PC-9 (cell line): Measurements from ENCODE around the gene VRK1. TPM values are rescaled to one million over a fixed set of nuclear protein-coding genes. Genes with fewer than 3 reads are reported as not detected.

ENCODE experiments used
- BruUV-seq: library from RNA; stranded (reverse); fragments of 400-500 nt; replicated peaks from 2 replicates; lab custom pipeline; 2021; lab: Mats Ljungman, UMichigan
- CTCF ChIA-PET: fragments of 300-600 bp; sonication (Branson Sonifier 250); formaldehyde crosslinking; loops from one replicate; lab custom pipeline; 2022; ENCODE audit warnings: antibody characterized with exemption; lab: Charles Lee
- POLR2A ChIA-PET: fragments of 300-600 bp; sonication (Branson Sonifier 250); formaldehyde crosslinking; loops from one replicate; lab custom pipeline; 2022; ENCODE audit warnings: antibody characterized with exemption; ENCODE audit not compliant: unreplicated experiment; lab: Charles Lee
- DNase-seq, 2 experiments: peaks; one replicate each; pipeline versions ENCODE4 v3.0.0 to v3.0.0-alpha.2; 2015 to 2022; ENCODE audit warnings: mixed read lengths in 1 of 2
- H2AFZ ChIP-seq: fragments of 200-600 bp; sonication (generic); 2 replicates; pipeline ENCODE4 v1.8.1; 2017; ENCODE audit warnings: antibody characterized with exemption
- H3F3A ChIP-seq: fragments of 200-600 bp; sonication (generic); 2 replicates; pipeline ENCODE4 v1.8.1; 2017; ENCODE audit warnings: antibody characterized with exemption, mild to moderate bottlenecking, low read depth; ENCODE audit not compliant: insufficient read depth
- H3K27ac ChIP-seq: fragments of 200-600 bp; sonication (generic); 2 replicates; pipeline ENCODE4 v1.6.1; 2016; ENCODE audit warnings: mixed run types
- H3K27me3 ChIP-seq: fragments of 200-600 bp; sonication (generic); 2 replicates; pipeline ENCODE4 v1.6.1; 2016; ENCODE audit warnings: low read depth, mixed run types; ENCODE audit not compliant: insufficient read depth
- H3K36me3 ChIP-seq: fragments of 200-600 bp; sonication (generic); 2 replicates; pipeline ENCODE4 v1.6.1; 2016; ENCODE audit warnings: low read depth, mixed run types
- H3K4me1 ChIP-seq: fragments of 200-600 bp; sonication (generic); replicated peaks from 2 replicates; pipeline ENCODE4 v1.6.1; 2016; ENCODE audit warnings: mixed run types; ENCODE audit not compliant: insufficient read depth
- H3K4me2 ChIP-seq: fragments of 200-600 bp; sonication (generic); 2 replicates; pipeline ENCODE4 v1.6.1; 2017; ENCODE audit warnings: mixed run types
- H3K4me3 ChIP-seq: fragments of 200-600 bp; sonication (generic); 2 replicates; pipeline ENCODE4 v1.6.1; 2016; ENCODE audit warnings: mixed run types
- H3K79me2 ChIP-seq: fragments of 200-600 bp; sonication (generic); 2 replicates; pipeline ENCODE4 v1.6.1; 2017; ENCODE audit warnings: low read depth, mixed run types
- H3K9me2 ChIP-seq: fragments of 200-600 bp; sonication (generic); 2 replicates; pipeline ENCODE4 v1.8.1; 2017; ENCODE audit warnings: mild to moderate bottlenecking; ENCODE audit not compliant: insufficient read depth
- H3K9me3 ChIP-seq: fragments of 200-600 bp; sonication (generic); 2 replicates; pipeline ENCODE4 v1.8.1; 2016; ENCODE audit warnings: low read depth; ENCODE audit not compliant: insufficient read depth
- H4K20me1 ChIP-seq: fragments of 200-600 bp; sonication (generic); 2 replicates; pipeline ENCODE4 v1.8.1; 2017; ENCODE audit not compliant: insufficient read depth
- EZH2 ChIP-seq: fragments of 200-600 bp; sonication (generic); IDR thresholded peaks from 2 replicates; pipeline ENCODE4 v1.8.0; 2017; ENCODE audit warnings: antibody characterized with exemption, low read depth
- intact Hi-C: fragments of 100-400 bp; cut with micrococcal nuclease; formaldehyde crosslinking; loops from one replicate; pipeline ENCODE4 v1.10.0; 2022; ENCODE audit not compliant: unreplicated experiment
- total RNA-seq: library from RNA; stranded (reverse); gene quantifications from 2 replicates; pipeline ENCODE4 v1.2.3, GENCODE V29; 2021
- TF ChIP-seq, protein P1 (sequence below): fragments of 200-600 bp; sonication (generic); conservative IDR thresholded peaks from 2 replicates; pipeline ENCODE4 v1.6.1; 2017; ENCODE audit warnings: mixed run types, antibody characterized with exemption, mild to moderate bottlenecking, moderate library complexity

VRK1 gene
- total RNA-seq, 1 experiment from 2014 or later, result 6.8 TPM

DNA sequence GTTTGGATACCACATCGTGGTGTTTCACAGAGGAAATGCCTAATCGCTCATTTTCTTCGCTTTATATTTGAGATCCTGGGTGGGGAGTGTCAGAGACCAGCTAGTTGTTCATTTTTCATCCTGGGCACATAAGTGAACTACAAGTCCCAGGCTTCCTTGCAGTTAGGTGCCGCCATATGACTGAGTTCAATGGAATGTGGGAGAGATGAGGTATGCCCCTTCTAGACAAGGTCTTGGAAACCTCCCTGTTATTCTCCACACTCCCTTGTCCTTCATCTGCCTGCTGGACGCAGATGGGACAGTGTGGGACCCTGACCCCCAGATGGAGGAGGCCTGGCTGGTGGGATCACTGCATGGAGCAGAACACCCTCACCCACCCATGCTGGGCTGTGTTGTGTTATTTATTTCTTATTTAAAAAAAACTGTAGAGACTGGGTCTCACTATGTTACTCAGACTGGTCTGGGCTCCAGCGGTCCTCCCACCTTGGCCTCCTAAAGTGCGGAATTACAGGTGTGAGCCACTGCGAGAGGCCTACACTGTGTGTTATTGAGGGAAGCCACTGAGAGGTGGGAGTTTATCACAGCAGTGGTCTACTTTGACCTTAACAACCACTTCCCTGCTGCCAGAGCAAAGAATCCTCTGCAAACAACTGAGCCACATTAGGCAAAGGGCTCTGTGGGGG is 42.9 kb upstream of the VRK1 start:
- Histone ChIP-seq H3K9me3 (no peaks in the 10 kb centered on the region), H3K9me2 (no peaks in the 10 kb centered on the region), H3K4me1 (no peaks in the 10 kb centered on the region), H3K79me2 (no peaks in the 10 kb centered on the region), H3K27me3 (no peaks in the 10 kb centered on the region), H2AFZ (no peak overlapping the region), H3F3A (no peaks in the 10 kb centered on the region), H3K4me2 (no peak overlapping the region), H3K4me3 (no peak overlapping the region), H3K36me3 (no peaks in the 10 kb centered on the region), H4K20me1 (no peaks in the 10 kb centered on the region), H3K27ac (no peak overlapping the region)
- no peak for DNase-seq
- CTCF ChIA-PET, result no interaction called here
- intact Hi-C loops, result no loop called here
- TF ChIP-seq, protein P1, sequence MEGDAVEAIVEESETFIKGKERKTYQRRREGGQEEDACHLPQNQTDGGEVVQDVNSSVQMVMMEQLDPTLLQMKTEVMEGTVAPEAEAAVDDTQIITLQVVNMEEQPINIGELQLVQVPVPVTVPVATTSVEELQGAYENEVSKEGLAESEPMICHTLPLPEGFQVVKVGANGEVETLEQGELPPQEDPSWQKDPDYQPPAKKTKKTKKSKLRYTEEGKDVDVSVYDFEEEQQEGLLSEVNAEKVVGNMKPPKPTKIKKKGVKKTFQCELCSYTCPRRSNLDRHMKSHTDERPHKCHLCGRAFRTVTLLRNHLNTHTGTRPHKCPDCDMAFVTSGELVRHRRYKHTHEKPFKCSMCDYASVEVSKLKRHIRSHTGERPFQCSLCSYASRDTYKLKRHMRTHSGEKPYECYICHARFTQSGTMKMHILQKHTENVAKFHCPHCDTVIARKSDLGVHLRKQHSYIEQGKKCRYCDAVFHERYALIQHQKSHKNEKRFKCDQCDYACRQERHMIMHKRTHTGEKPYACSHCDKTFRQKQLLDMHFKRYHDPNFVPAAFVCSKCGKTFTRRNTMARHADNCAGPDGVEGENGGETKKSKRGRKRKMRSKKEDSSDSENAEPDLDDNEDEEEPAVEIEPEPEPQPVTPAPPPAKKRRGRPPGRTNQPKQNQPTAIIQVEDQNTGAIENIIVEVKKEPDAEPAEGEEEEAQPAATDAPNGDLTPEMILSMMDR, result no peak
- no peak for TF ChIP-seq EZH2
- POLR2A ChIA-PET, result no interaction called here
- BruUV-seq, result no TSS peak

DNA sequence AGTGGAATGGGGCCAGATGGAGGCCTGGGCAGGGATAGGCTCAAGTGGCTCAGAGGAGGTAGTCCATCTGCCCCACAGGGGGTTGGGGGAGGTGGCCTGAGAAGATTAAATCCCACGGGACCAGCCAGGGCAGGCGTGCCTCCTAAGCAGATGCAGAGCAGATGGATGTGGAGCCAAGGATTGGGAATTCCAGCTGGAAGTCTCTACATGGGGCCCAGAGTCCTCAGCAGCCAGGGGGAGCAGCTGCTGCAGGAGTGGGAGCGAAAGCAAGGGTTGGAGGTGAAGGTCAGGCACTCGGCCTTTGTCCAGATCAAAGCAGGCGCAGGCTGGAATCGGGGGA is 42.4 kb upstream of the VRK1 start:
- TF ChIP-seq, protein P1, result no peak
- TF ChIP-seq EZH2, result no peak
- CTCF ChIA-PET, result no interaction called here
- H3K36me3 ChIP-seq, result no peaks in the 10 kb centered on the region
- no TSS peak for BruUV-seq
- no peaks in the 10 kb centered on the region for H3F3A ChIP-seq
- no peak overlapping the region for H3K4me2 ChIP-seq
- intact Hi-C loops, result no loop called here
- no peaks in the 10 kb centered on the region for H3K9me2 ChIP-seq
- H3K27me3 ChIP-seq, result no peaks in the 10 kb centered on the region
- H2AFZ ChIP-seq, result no peak overlapping the region
- no peaks in the 10 kb centered on the region for H4K20me1 ChIP-seq
- H3K79me2 ChIP-seq, result no peaks in the 10 kb centered on the region
- POLR2A ChIA-PET, result no interaction called here
- H3K4me1 ChIP-seq, result no peaks in the 10 kb centered on the region
- no peak overlapping the region for H3K27ac ChIP-seq
- H3K4me3 ChIP-seq, result no peak overlapping the region
- DNase-seq, result no peak
- H3K9me3 ChIP-seq, result no peaks in the 10 kb centered on the region

DNA sequence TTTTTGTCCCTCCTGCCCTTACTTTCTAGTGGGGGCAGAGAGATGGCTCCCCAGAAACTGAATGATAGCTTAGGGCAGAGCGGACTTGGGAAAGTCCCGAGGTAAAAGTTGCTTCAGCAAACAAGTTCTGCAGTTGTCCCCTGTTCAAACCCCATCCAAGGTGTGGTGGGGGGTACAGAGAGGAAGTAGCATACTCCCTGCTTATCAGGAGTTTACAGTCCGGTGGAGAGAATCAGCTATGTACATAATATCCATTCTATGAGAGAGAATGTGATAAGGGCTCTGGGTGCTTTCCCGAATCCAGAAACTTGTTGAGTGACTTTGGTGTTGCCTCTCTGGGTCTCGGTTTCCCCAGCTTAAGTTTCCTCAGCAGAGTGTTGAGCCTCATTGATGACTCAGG is 40.4 kb upstream of the VRK1 start:
- Histone ChIP-seq H3K4me3 (no peak overlapping the region), H3K27me3 (no peaks in the 10 kb centered on the region), H3K4me1 (no peaks in the 10 kb centered on the region), H3K9me2 (no peaks in the 10 kb centered on the region), H3K4me2 (no peak overlapping the region), H3K36me3 (no peaks in the 10 kb centered on the region), H3K79me2 (no peaks in the 10 kb centered on the region), H3K27ac (no peak overlapping the region), H3K9me3 (no peaks in the 10 kb centered on the region), H2AFZ (no peak overlapping the region), H3F3A (no peaks in the 10 kb centered on the region), H4K20me1 (no peaks in the 10 kb centered on the region)
- TF ChIP-seq EZH2, result no peak
- TF ChIP-seq, protein P1, result no peak
- no TSS peak for BruUV-seq
- CTCF ChIA-PET, result no interaction called here
- DNase-seq, result no peak
- POLR2A ChIA-PET, result no interaction called here
- intact Hi-C loops, result no loop called here
